ENCODE measurements around the gene PATZ1.

GRCh38 chr22:31295831-31296657 lies 50.1 kb downstream of the PATZ1 start:
- TF ChIP-seq TCF12 (IDR thresholded peaks at IDR 0.05; ENCODE audit: low read depth) (no peak), USF1 (IDR thresholded peaks at IDR 0.05) (no peak), EP300 (IDR thresholded peaks at IDR 0.05; ENCODE audit: borderline replicate concordance) (no peak), MAX (IDR thresholded peaks at IDR 0.05) (no peak), TEAD4 (IDR thresholded peaks at IDR 0.05) (no peak), RAD21 (IDR thresholded peaks at IDR 0.05; ENCODE audit: low read depth) (no peak), TAF1 (IDR thresholded peaks at IDR 0.05; ENCODE audit: low read depth) (no peak), ZBTB7A (IDR thresholded peaks at IDR 0.05; ENCODE audit: low read depth) (no peak), CEBPB (IDR thresholded peaks at IDR 0.05) (no peak), YY1 (IDR thresholded peaks at IDR 0.05; ENCODE audit: low read depth) (no peak), EGR1 (IDR thresholded peaks at IDR 0.05) (no peak), CREB1 (IDR thresholded peaks at IDR 0.05; ENCODE audit: low read depth) (no peak)
- TF ChIP-seq, protein P1, sequence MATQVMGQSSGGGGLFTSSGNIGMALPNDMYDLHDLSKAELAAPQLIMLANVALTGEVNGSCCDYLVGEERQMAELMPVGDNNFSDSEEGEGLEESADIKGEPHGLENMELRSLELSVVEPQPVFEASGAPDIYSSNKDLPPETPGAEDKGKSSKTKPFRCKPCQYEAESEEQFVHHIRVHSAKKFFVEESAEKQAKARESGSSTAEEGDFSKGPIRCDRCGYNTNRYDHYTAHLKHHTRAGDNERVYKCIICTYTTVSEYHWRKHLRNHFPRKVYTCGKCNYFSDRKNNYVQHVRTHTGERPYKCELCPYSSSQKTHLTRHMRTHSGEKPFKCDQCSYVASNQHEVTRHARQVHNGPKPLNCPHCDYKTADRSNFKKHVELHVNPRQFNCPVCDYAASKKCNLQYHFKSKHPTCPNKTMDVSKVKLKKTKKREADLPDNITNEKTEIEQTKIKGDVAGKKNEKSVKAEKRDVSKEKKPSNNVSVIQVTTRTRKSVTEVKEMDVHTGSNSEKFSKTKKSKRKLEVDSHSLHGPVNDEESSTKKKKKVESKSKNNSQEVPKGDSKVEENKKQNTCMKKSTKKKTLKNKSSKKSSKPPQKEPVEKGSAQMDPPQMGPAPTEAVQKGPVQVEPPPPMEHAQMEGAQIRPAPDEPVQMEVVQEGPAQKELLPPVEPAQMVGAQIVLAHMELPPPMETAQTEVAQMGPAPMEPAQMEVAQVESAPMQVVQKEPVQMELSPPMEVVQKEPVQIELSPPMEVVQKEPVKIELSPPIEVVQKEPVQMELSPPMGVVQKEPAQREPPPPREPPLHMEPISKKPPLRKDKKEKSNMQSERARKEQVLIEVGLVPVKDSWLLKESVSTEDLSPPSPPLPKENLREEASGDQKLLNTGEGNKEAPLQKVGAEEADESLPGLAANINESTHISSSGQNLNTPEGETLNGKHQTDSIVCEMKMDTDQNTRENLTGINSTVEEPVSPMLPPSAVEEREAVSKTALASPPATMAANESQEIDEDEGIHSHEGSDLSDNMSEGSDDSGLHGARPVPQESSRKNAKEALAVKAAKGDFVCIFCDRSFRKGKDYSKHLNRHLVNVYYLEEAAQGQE (IDR thresholded peaks at IDR 0.05; ENCODE audit: low read depth) = no peak

Measured in Ishikawa (cell line).